Gastrocnemius medialis (tissue), 4 donors: Measurements from ENCODE around the gene TLX3.

Experiments used
- CTCF ChIP-seq, 5 experiments: fragments of 450-650 bp in 3 of 5; fragments of 200-600 bp in 2 of 5; sonication (generic) in 2 of 5; IDR thresholded peaks in 4 of 5; conservative IDR thresholded peaks in 1 of 5; 1 replicate in 4 of 5; 2 replicates in 1 of 5; pipeline ENCODE4 v1.5.1; 2016 to 2019; ENCODE audit warnings: antibody characterized with exemption in 5 of 5, mild to moderate bottlenecking in 3 of 5, moderate library complexity in 3 of 5
- POLR2A ChIP-seq, 2 donors: fragments of 450-650 bp; IDR thresholded peaks; one replicate each; pipeline ENCODE4 v1.6.1; 2017; ENCODE audit warnings: antibody characterized with exemption in 2 of 2, mild to moderate bottlenecking in 2 of 2, moderate library complexity in 2 of 2

- TF ChIP-seq CTCF (IDR thresholded peaks at IDR 0.05 in 4 of 5, conservative IDR thresholded peaks at IDR 0.05 in 1 of 5) (no peak), POLR2A (IDR thresholded peaks at IDR 0.05) (no peak)
These were observed 7.4 kb downstream of the TLX3 start for GRCh38 chr5:171316258-171317121.
